Subcutaneous abdominal adipose tissue (tissue), 5 donors: ENCODE data around the gene ORAI3.

Source experiments
- H3K27ac ChIP-seq: one replicate; pipeline ENCODE4 v1.7.0; 2013; ENCODE audit warnings: low read depth, mild to moderate bottlenecking, inconsistent platforms, low read length, moderate library complexity
- H3K27me3 ChIP-seq, 5 donors: one replicate each; pipeline ENCODE4 v1.7.0; 2013; ENCODE audit warnings: low read length in 5 of 5, inconsistent platforms in 1 of 5; ENCODE audit not compliant: control insufficient read depth in 5 of 5, insufficient read depth in 4 of 5
- H3K36me3 ChIP-seq, 5 donors: one replicate each; pipeline ENCODE4 v1.7.0; 2013; ENCODE audit warnings: low read length in 5 of 5; ENCODE audit not compliant: control insufficient read depth in 5 of 5, insufficient read depth in 5 of 5
- H3K4me1 ChIP-seq, 5 donors: one replicate each; pipeline ENCODE4 v1.7.0; 2013; ENCODE audit warnings: low read length in 5 of 5, mild to moderate bottlenecking in 3 of 5, moderate library complexity in 1 of 5; ENCODE audit not compliant: control insufficient read depth in 5 of 5, insufficient read depth in 5 of 5
- H3K4me3 ChIP-seq, 5 donors: one replicate each; pipeline ENCODE4 v1.7.0; 2013; ENCODE audit warnings: low read length in 5 of 5, low read depth in 1 of 5
- H3K9ac ChIP-seq, 5 donors: one replicate each; pipeline ENCODE4 v1.7.0; 2013; ENCODE audit warnings: low read length in 5 of 5, mild to moderate bottlenecking in 4 of 5, moderate library complexity in 3 of 5
- H3K9me3 ChIP-seq, 5 donors: one replicate each; pipeline ENCODE4 v1.7.0; 2013; ENCODE audit warnings: low read length in 5 of 5; ENCODE audit not compliant: control insufficient read depth in 5 of 5
- donor health status: healthy.
- donor health status: healthy.
- donor health status: healthy.
- donor health status: healthy.
- donor health status: healthy.

Gene ORAI3

DNA sequence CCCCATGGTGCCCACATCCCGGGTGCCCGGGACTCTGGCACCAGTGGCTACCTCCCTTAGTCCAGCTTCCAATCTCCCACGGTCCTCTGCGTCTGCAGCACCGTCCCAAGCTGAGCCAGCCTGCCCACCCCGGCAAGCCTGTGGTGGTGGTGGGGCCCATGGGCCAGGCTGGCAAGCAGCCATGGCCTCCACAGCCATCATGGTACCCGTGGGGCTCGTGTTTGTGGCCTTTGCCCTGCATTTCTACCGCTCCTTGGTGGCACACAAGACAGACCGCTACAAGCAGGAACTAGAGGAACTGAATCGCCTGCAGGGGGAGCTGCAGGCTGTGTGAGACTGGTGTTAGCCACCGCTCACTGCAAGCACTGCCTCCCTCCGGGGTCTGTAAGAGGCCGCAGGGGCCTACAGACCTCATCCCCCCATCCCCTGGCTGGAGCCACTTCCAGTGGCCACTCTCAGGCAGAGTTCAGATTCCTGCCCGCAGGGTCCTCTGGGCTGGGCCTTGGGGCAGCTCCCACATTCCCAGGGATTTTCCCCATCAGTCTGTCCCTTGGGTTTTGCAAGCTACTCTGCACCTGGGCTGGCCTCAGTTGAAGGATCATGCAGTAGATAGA, 4.8 kb downstream of the ORAI3 start:
- H3K4me3 ChIP-seq: no peak overlapping the region
- no peaks in the 10 kb centered on the region for H3K9me3 ChIP-seq
- peaks cover 0 to 8% (median 0%) of the 10 kb centered on the region in 5 donors for H3K36me3 ChIP-seq
- no peak overlapping the region for H3K27ac ChIP-seq
- no peaks in the 10 kb centered on the region for H3K27me3 ChIP-seq
- no peak overlapping the region for H3K9ac ChIP-seq
- peaks cover 7 to 64% (median 53%) of the 10 kb centered on the region in 5 donors for H3K4me1 ChIP-seq

DNA sequence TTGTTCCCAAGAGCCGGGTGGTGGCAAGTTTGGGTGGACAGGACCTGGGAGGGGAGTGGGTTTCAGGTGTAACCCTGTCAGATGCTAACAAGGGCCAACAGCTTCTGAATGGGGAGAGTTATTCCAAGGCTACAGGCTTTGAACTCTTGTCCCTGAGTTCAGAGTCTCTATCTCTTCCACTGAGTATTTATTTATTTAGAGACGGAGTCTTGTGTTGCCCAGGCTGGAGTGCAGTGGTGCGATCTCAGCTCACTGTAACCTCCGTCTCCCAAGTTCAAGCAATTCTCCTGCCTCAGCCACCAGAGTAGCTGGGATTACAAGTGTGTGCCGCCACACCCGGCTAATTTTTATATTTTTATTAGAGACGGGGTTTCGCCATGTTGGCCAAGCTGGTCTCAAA, 6.1 kb downstream of the ORAI3 start:
- Histone ChIP-seq H3K27me3 (no peaks in the 10 kb centered on the region), H3K27ac (no peak overlapping the region), H3K36me3 (peaks cover 0 to 17% (median 9%) of the 10 kb centered on the region in 5 donors), H3K4me1 (peaks cover 8 to 60% (median 53%) of the 10 kb centered on the region in 5 donors), H3K9ac (no peak overlapping the region), H3K9me3 (no peaks in the 10 kb centered on the region), H3K4me3 (no peak overlapping the region)

DNA sequence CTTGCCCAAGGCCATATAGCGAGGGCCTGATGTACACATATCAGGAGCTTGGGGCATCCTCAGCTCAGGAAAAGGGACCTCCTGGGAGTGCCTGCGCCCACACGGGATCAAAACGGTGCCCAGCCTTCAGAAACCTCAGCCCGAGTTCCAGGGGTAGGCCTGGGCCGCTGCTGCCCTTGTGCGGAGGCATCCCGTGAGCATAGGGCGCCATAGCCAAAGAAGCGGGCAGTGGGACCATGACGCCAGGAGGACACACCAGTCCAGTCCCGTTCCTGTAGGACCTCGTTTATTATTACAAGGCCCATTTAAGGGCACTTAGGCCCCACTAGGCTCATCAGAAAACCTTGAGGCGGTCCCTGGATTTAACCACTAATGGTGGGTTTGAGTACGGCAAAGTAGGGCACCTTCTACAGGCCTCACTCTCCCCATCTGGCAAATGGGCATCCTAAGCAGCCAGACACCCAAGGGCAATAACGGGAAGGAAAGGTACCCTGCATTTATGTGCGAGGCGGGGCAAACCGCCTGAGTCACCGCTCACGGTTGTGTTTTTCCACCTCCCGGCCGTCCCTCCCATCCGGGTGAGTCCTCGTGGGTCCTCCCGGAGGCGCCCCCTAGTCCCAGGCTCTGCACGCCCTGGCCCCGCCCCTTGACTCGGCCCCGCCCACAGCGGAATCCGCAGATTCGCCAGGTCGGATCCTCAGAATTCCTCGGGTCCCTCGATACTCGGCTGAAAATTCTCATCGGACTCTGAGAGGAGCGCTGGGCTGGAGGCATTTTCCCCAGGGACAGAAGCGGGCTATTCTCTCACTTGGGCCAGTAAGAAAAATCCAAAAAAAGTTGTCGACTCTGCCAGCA, 8.0 kb downstream of the ORAI3 start:
- peak overlapping the region; percentile 35 to 97 (median 93) for H3K9ac ChIP-seq
- peaks cover 0 to 36% (median 26%) of the 10 kb centered on the region in 5 donors for H3K36me3 ChIP-seq
- H3K27me3 ChIP-seq: no peaks in the 10 kb centered on the region
- H3K9me3 ChIP-seq: no peaks in the 10 kb centered on the region
- H3K4me3 ChIP-seq: peak overlapping the region; percentile 80 to 92 (median 85)
- peaks cover 7 to 41% (median 35%) of the 10 kb centered on the region in 5 donors for H3K4me1 ChIP-seq
- H3K27ac ChIP-seq: peak overlapping the region; percentile 92

DNA sequence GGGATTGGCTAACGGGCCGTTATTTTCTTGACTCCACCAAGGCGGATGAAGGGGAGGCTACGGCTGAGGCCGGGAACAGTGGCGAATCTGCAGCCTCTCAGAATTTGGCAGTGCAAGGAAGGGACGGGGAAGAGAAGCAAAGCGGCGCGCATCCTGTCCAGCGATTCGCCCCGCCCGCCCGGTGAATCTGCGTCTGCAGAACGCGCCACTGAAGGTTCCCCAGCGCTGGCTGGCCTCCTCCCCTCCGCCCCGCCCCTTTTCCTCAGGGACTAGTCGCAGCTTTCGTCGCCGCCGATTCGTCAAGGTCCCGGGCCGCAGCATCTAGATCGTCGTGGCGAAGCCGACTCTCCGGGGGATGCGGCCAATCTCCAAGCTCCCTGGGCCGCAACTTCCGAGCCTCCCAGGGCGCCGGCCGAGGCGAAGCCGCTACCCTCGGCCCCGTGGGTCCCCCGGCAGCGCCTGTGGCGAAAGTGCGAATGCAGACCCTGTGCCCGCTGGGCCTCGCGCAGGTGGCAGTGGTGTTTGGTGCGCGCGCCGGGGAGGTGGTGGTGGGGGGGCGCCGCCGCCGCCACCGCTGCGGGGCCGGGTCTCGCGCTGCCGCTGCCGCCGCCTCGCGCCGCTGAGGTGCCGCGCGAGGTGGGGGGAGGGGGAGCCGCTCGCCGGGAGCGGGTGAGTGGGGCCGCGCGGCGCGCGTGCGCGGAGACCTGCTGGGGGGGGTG, 8.7 kb downstream of the ORAI3 start, which contains the start of gene SETD1A:
TSS of gene SETD1A (plus strand) at position 299 of the 719 bp plus-strand sequence. CDS start 978 bp downstream, outside the sequence.
- H3K4me1 ChIP-seq: peaks cover 7 to 37% (median 33%) of the 10 kb centered on the region in 5 donors
- H3K9ac ChIP-seq: peak within 1 kb of the TSS; percentile 77 to 97 (median 93)
- peak within 1 kb of the TSS; percentile 92 for H3K27ac ChIP-seq
- H3K36me3 ChIP-seq: peaks cover 0 to 43% (median 34%) of the 10 kb centered on the region in 5 donors
- peak within 1 kb of the TSS; percentile 80 to 92 (median 85) for H3K4me3 ChIP-seq
- no peaks in the 10 kb centered on the region for H3K27me3 ChIP-seq
- no peaks in the 10 kb centered on the region for H3K9me3 ChIP-seq

DNA sequence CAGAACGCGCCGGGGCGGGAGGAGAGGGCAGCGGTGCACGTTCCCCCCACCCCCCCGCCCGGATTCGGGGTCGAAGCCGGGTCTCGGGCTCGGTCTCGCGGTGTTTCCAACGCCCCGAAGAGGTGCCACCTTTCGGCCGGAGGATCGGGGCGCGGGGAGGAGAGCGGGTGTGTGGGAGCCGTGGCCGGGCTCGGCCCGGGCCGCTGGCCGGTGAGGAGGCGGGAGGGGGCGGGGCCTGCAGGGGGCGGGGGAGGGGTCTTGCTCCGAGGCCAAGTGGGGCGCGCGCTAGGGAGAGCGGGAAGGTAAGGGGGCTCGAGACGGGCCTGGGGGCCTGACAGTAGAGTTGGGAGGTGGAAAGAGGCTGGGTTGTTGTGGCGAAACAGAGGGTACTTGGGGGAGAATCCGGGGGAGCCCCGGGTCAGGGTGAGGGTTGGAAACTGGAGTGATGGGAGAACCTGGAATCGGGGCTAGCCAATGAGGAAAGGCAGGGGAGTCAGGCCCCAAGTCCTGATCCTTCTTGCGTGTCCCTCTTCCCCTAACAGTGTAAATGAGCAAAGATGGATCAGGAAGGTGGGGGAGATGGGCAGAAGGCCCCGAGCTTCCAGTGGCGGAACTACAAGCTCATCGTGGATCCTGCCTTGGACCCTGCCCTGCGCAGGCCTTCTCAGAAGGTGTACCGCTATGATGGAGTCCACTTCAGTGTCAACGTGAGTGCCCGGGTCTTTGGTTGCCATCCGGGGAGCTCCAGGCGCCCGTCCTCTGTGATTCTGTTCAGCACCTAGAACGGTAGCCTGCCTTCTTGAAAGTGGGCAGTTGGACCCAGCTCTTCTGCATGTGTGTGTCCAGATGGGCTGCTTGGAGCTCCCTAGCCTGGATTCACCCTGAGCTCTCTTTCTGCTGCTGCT, 9.6 kb downstream of the ORAI3 start:
- Histone ChIP-seq H3K36me3 (peaks cover 5 to 46% (median 42%) of the 10 kb centered on the region in 5 donors), H3K27me3 (no peaks in the 10 kb centered on the region), H3K27ac (no peak overlapping the region), H3K9me3 (no peaks in the 10 kb centered on the region), H3K9ac (peak overlapping the region; percentile 77 to 97 (median 84)), H3K4me1 (peaks cover 7 to 31% (median 29%) of the 10 kb centered on the region in 5 donors), H3K4me3 (peak overlapping the region; percentile 80 to 90 (median 83))

DNA sequence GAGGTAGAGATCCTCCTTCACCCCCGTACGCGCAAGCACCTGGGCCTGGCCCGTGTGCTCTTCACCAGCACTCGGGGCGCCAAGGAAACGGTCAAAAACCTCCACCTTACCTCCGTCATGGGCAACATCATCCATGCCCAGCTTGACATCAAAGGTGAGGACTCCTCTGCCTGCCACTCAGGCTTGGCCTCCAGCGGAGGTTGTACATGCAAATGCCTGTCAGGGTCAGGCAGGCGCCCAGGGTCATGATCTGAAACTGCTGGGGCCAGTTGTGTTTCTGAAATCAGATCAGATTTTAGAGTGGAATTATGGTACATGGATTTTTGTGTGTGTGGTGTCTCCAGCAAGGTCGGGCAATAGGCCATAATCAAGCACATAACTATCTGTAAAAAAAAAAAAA, 12.5 kb downstream of the ORAI3 start:
- Histone ChIP-seq H3K9me3 (no peaks in the 10 kb centered on the region), H3K27ac (no peak overlapping the region), H3K36me3 (peaks cover 5 to 72% (median 68%) of the 10 kb centered on the region in 5 donors), H3K27me3 (no peaks in the 10 kb centered on the region), H3K4me1 (peaks cover 4 to 22% (median 18%) of the 10 kb centered on the region in 5 donors), H3K4me3 (no peak overlapping the region), H3K9ac (no peak overlapping the region)

DNA sequence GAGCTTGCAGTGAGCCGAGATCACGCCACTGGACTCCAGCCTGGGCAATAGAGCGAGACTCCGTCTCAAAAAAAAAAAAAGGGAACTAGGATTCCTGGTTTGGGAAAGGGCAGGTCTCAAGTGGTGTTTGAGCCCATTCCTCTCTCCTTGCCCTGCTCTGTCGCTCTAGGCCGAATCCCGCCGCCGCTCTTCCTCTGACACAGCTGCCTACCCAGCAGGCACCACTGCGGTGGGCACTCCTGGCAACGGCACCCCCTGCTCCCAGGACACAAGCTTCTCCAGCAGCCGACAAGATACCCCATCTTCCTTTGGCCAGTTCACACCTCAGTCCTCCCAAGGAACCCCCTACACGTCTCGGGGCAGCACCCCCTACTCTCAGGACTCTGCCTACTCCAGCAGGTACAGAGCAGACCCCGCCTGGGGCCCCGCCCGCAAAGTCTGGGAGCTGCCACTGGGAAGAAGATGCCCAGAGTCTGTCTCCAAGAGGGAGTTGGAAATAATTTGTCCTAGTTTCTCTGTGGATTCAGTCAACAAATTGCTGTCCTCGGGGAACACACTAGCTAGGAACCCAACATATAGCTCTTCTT, 15.2 kb downstream of the ORAI3 start:
- Histone ChIP-seq H3K27ac (no peak overlapping the region), H3K9me3 (no peaks in the 10 kb centered on the region), H3K36me3 (peaks cover 5 to 90% (median 84%) of the 10 kb centered on the region in 5 donors), H3K4me3 (no peak overlapping the region), H3K27me3 (no peaks in the 10 kb centered on the region), H3K9ac (no peak overlapping the region), H3K4me1 (peaks cover 0 to 13% (median 8%) of the 10 kb centered on the region in 5 donors)

DNA sequence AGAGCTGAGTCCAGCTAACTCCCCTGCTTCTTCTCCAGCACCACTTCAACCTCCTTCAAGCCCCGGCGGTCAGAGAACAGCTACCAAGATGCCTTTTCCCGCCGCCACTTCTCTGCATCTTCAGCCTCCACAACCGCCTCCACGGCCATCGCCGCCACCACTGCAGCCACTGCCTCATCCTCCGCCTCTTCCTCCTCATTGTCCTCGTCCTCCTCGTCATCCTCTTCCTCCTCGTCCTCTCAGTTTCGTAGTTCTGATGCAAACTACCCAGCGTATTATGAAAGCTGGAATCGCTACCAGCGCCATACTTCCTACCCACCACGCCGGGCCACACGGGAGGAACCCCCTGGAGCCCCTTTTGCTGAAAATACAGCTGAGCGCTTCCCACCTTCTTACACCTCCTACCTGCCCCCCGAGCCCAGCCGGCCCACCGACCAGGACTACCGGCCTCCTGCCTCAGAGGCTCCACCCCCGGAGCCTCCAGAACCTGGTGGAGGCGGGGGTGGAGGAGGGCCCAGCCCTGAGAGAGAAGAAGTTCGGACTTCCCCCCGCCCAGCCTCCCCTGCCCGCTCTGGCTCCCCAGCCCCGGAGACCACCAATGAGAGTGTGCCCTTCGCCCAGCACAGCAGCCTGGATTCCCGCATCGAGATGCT, 15.8 kb downstream of the ORAI3 start:
- Histone ChIP-seq H3K4me1 (peaks cover 0 to 6% (median 4%) of the 10 kb centered on the region in 5 donors), H3K36me3 (peaks cover 5 to 90% (median 84%) of the 10 kb centered on the region in 5 donors), H3K4me3 (no peak overlapping the region), H3K9me3 (no peaks in the 10 kb centered on the region), H3K9ac (no peak overlapping the region), H3K27me3 (no peaks in the 10 kb centered on the region), H3K27ac (no peak overlapping the region)
